ENCODE measurements around the gene IGF2.

Gene IGF2

GRCh38 chr11:2122907-2123627, 16.1 kb downstream of the IGF2 start:
- no peak for TF ChIP-seq POLR2A (IDR thresholded peaks at IDR 0.05; ENCODE audit: low read depth, low read length)
- DNase-seq (ENCODE audit: insufficient read length) (no peak), FAIRE-seq (no peak)

GRCh38 chr11:2122222-2122906, 16.8 kb downstream of the IGF2 start:
- DNase-seq (ENCODE audit: insufficient read length): no peak
- TF ChIP-seq POLR2AphosphoS5 (IDR thresholded peaks at IDR 0.05; ENCODE audit: low read depth, low read length) (no peak), POLR2A (IDR thresholded peaks at IDR 0.05; ENCODE audit: low read depth, low read length) (no peak), TAF1 (IDR thresholded peaks at IDR 0.05; ENCODE audit: borderline replicate concordance, low read depth, low read length) (no peak)
- FAIRE-seq: no peak

GRCh38 chr11:2121227-2122130, 17.7 kb downstream of the IGF2 start:
- TF ChIP-seq POLR2A (IDR thresholded peaks at IDR 0.05; ENCODE audit: low read depth, low read length) (no peak), POLR2AphosphoS5 (IDR thresholded peaks at IDR 0.05; ENCODE audit: low read depth, low read length) (no peak), TAF1 (IDR thresholded peaks at IDR 0.05; ENCODE audit: borderline replicate concordance, low read depth, low read length) (no peak)
- FAIRE-seq (no peak), DNase-seq (ENCODE audit: insufficient read length) (no peak)

- no peak for DNase-seq (ENCODE audit: insufficient read length)
- TF ChIP-seq POLR2AphosphoS5 (IDR thresholded peaks at IDR 0.05; ENCODE audit: low read depth, low read length): no peak
- TF ChIP-seq TAF1 (IDR thresholded peaks at IDR 0.05; ENCODE audit: borderline replicate concordance, low read depth, low read length): no peak
- no peak for TF ChIP-seq POLR2A (IDR thresholded peaks at IDR 0.05; ENCODE audit: low read depth, low read length)
- no peak for FAIRE-seq
Observed at GRCh38 chr11:2120359-2121100, 18.7 kb downstream of the IGF2 start.

- DNase-seq (ENCODE audit: insufficient read length): no peak
- no peak for FAIRE-seq
Observed at GRCh38 chr11:2118677-2119076, 20.5 kb downstream of the IGF2 start.

GRCh38 chr11:2116680-2117079, 22.5 kb downstream of the IGF2 start:
- FAIRE-seq: no peak
- DNase-seq (ENCODE audit: insufficient read length): no peak

More at GRCh38 chr11:2118677-2119076, 20.5 kb downstream of the IGF2 start:
- TF ChIP-seq POLR2A (IDR thresholded peaks at IDR 0.05; ENCODE audit: low read depth, low read length) (no peak), POLR2AphosphoS5 (IDR thresholded peaks at IDR 0.05; ENCODE audit: low read depth, low read length) (no peak), TAF1 (IDR thresholded peaks at IDR 0.05; ENCODE audit: borderline replicate concordance, low read depth, low read length) (no peak)

GRCh38 chr11:2115308-2115707, 23.9 kb downstream of the IGF2 start:
- no peak for TF ChIP-seq TAF1 (IDR thresholded peaks at IDR 0.05; ENCODE audit: borderline replicate concordance, low read depth, low read length)
- no peak for TF ChIP-seq POLR2AphosphoS5 (IDR thresholded peaks at IDR 0.05; ENCODE audit: low read depth, low read length)
- no peak for TF ChIP-seq POLR2A (IDR thresholded peaks at IDR 0.05; ENCODE audit: low read depth, low read length)
- DNase-seq (ENCODE audit: insufficient read length) (no peak), FAIRE-seq (no peak)

More at GRCh38 chr11:2116680-2117079, 22.5 kb downstream of the IGF2 start:
- no peak for TF ChIP-seq POLR2AphosphoS5 (IDR thresholded peaks at IDR 0.05; ENCODE audit: low read depth, low read length)
- no peak for TF ChIP-seq TAF1 (IDR thresholded peaks at IDR 0.05; ENCODE audit: borderline replicate concordance, low read depth, low read length)
- no peak for TF ChIP-seq POLR2A (IDR thresholded peaks at IDR 0.05; ENCODE audit: low read depth, low read length)

- TF ChIP-seq TAF1 (IDR thresholded peaks at IDR 0.05; ENCODE audit: borderline replicate concordance, low read depth, low read length) (no peak), POLR2AphosphoS5 (IDR thresholded peaks at IDR 0.05; ENCODE audit: low read depth, low read length) (no peak), POLR2A (IDR thresholded peaks at IDR 0.05; ENCODE audit: low read depth, low read length) (no peak)
- FAIRE-seq (no peak), DNase-seq (ENCODE audit: insufficient read length) (no peak)
Observed at GRCh38 chr11:2114430-2115241, 24.6 kb downstream of the IGF2 start.

GRCh38 chr11:2113776-2114175, 25.4 kb downstream of the IGF2 start:
- no peak for FAIRE-seq
- TF ChIP-seq POLR2A (IDR thresholded peaks at IDR 0.05; ENCODE audit: low read depth, low read length) (no peak), TAF1 (IDR thresholded peaks at IDR 0.05; ENCODE audit: borderline replicate concordance, low read depth, low read length) (no peak), POLR2AphosphoS5 (IDR thresholded peaks at IDR 0.05; ENCODE audit: low read depth, low read length) (no peak)
- no peak for DNase-seq (ENCODE audit: insufficient read length)

GRCh38 chr11:2110521-2110920, 28.7 kb downstream of the IGF2 start:
- no peak for TF ChIP-seq TAF1 (IDR thresholded peaks at IDR 0.05; ENCODE audit: borderline replicate concordance, low read depth, low read length)
- no peak for TF ChIP-seq POLR2A (IDR thresholded peaks at IDR 0.05; ENCODE audit: low read depth, low read length)
- no peak for TF ChIP-seq POLR2AphosphoS5 (IDR thresholded peaks at IDR 0.05; ENCODE audit: low read depth, low read length)
- no peak for FAIRE-seq
- DNase-seq (ENCODE audit: insufficient read length): no peak

All from GM12892 (cell line).